ENCODE results near the gene LGALS7B. TPM values are rescaled to one million over a fixed set of nuclear protein-coding genes. Genes with fewer than 3 reads are reported as not detected.

The LGALS7B gene
- total and polyA plus RNA-seq, 2 of the 4 experiments (the other 2 are of a cell fraction), result not detected

GRCh38 chr19:38796154-38796553 is 7.2 kb downstream of the LGALS7B start:
- Histone ChIP-seq H2AFZ (replicated peaks; ENCODE audit: low read length, poor library complexity) (no peak overlapping the region), H2BK5ac (ENCODE audit: low read depth, low read length, poor library complexity, severe bottlenecking) (no peak overlapping the region), H3K23ac (ENCODE audit: low read depth, low read length) (no peak overlapping the region), H3K36me3 (ENCODE audit: control insufficient read depth, insufficient read depth, low read length) (no peaks in the 10 kb centered on the region), H4K91ac (ENCODE audit: insufficient read depth, low read depth, low read length) (no peak overlapping the region), H3K56ac (ENCODE audit: extremely low read depth, insufficient read depth, low read length) (no peak overlapping the region), H4K20me1 (ENCODE audit: insufficient read depth, low read length) (no peaks in the 10 kb centered on the region; the same call in 1 of the 2 replicates), H4K5ac (ENCODE audit: low read depth, low read length) (no peak overlapping the region), H2BK15ac (ENCODE audit: low read depth, low read length) (no peak overlapping the region), H3K27ac (ENCODE audit: insufficient read depth, low read length) (no peak overlapping the region), H3K4me3 (ENCODE audit: insufficient read depth, low read depth, low read length) (no peak overlapping the region), H4K8ac (ENCODE audit: low read depth in 2 of 2, low read length in 2 of 2) (no peak overlapping the region), H3K79me1 (ENCODE audit: low read depth in 1 of 2, low read length in 2 of 2) (no peaks in the 10 kb centered on the region), H2AK5ac (ENCODE audit: low read depth, low read length) (no peak overlapping the region), H2BK120ac (ENCODE audit: low read depth, low read length) (no peak overlapping the region), H3K27me3 (ENCODE audit: control insufficient read depth, insufficient read depth, low read length) (no peaks in the 10 kb centered on the region), H2BK20ac (ENCODE audit: low read depth, low read length) (no peak overlapping the region), H3K4me2 (ENCODE audit: low read depth, low read length) (no peak overlapping the region), H3K18ac (ENCODE audit: low read depth, low read length) (no peak overlapping the region), H3K9ac (ENCODE audit: low read depth, low read length) (no peak overlapping the region), H3K9me3 (ENCODE audit: control insufficient read depth, insufficient read depth, low read length) (no peaks in the 10 kb centered on the region), H3K4ac (ENCODE audit: low read depth, low read length) (no peak overlapping the region), H3K9me1 (ENCODE audit: insufficient read depth, low read length) (peaks cover 8% of the 10 kb centered on the region; the same call in 1 of the 2 replicates), H3K14ac (replicated peaks; ENCODE audit: low read depth, low read length) (no peak overlapping the region), H2AK9ac (replicated peaks; ENCODE audit: low read depth, low read length, poor library complexity) (no peak overlapping the region), H3K4me1 (ENCODE audit: control insufficient read depth, insufficient read depth, low read length) (peaks cover 7% of the 10 kb centered on the region)
- ATAC-seq (ENCODE audit: low read depth), result no peak
- POLR2A ChIA-PET (ENCODE audit: unreplicated experiment), result no interaction called here
- no TSS peak for BruUV-seq (replicated peaks)
- no CpG with 5 or more reads among the region's 2 CpGs for WGBS, 2 experiments (ENCODE audit: extremely low coverage in 2 of 2, insufficient read length in 1 of 2)
- intact Hi-C loops (cut with micrococcal nuclease), result no loop called here
- dilution Hi-C loops (cut with HindIII; ENCODE audit: low sequenced_read_pairs, unreplicated experiment), result no loop called here
- CTCF ChIA-PET, result no interaction called here
- no peak for DNase-seq
- in situ Hi-C loops (cut with MboI; ENCODE audit: low sequenced_read_pairs), result no loop called here
- no peak for TF ChIP-seq FOS (IDR thresholded peaks at IDR 0.05; ENCODE audit: low read depth, low read length)
- TF ChIP-seq USF2 (IDR thresholded peaks at IDR 0.05; ENCODE audit: low read depth, low read length), result no peak
- TF ChIP-seq POLR2A (IDR thresholded peaks at IDR 0.05; ENCODE audit: low read depth, low read length), result no peak
- no peak for TF ChIP-seq CHD1 (IDR thresholded peaks at IDR 0.05; ENCODE audit: low read depth, low read length)
- no peak for TF ChIP-seq CTCF (conservative IDR thresholded peaks at IDR 0.05; ENCODE audit: low read depth, low read length)
- no peak for TF ChIP-seq BHLHE40 (IDR thresholded peaks at IDR 0.05; ENCODE audit: low read depth, low read length)
- TF ChIP-seq CEBPB (IDR thresholded peaks at IDR 0.05; ENCODE audit: low read depth, low read length), result no peak
- no peak for TF ChIP-seq MAFK (IDR thresholded peaks at IDR 0.05; ENCODE audit: low read depth, low read length)
- TF ChIP-seq MXI1 (IDR thresholded peaks at IDR 0.05; ENCODE audit: borderline replicate concordance, low read depth, low read length), result no peak
- TF ChIP-seq SMC3 (IDR thresholded peaks at IDR 0.05; ENCODE audit: low read depth, low read length), result no peak
- no peak for TF ChIP-seq RAD21 (IDR thresholded peaks at IDR 0.05; ENCODE audit: low read length)
- no peak for TF ChIP-seq ELK1 (IDR thresholded peaks at IDR 0.05; ENCODE audit: borderline replicate concordance, low read depth, low read length)
- no peak for TF ChIP-seq RFX5 (IDR thresholded peaks at IDR 0.05; ENCODE audit: low read depth, low read length)
- TF ChIP-seq MAZ (IDR thresholded peaks at IDR 0.05; ENCODE audit: borderline replicate concordance, low read depth, low read length), result no peak
- TF ChIP-seq RCOR1 (IDR thresholded peaks at IDR 0.05; ENCODE audit: insufficient replicate concordance, low read length), result no peak
- no peak for TF ChIP-seq NFE2L2 (IDR thresholded peaks at IDR 0.05; ENCODE audit: low read depth, low read length)
